AG10803 (cell line): ENCODE data around the gene MAK.
"Not testable (repeated sequence)": the region's sequence is repeated elsewhere in the genome, so short reads cannot be mapped to it uniquely, and the experiment has no call there.

Source experiments
- DNase-seq: peaks from one replicate; pipeline ENCODE4 v3.0.0; 2010; ENCODE audit warnings: low read depth
- H3K4me3 ChIP-seq: 2 replicates; pipeline ENCODE4 v1.5.1; 2011; ENCODE audit warnings: mild to moderate bottlenecking, low read length, control low read depth
- CTCF ChIP-seq: conservative IDR thresholded peaks from 2 replicates; pipeline ENCODE4 v1.5.1; 2011; ENCODE audit warnings: mild to moderate bottlenecking, low read length, control low read depth, inconsistent platforms

The MAK gene

GRCh38 chr6:10837995-10838793 lies at the start of gene MAK:
Gene MAK (minus strand): TSS chr6:10838539. CDS start chr6:10830648, 7,891 bp downstream.
- no peak for TF ChIP-seq CTCF
- peak within 1 kb of the TSS; percentile 66 for H3K4me3 ChIP-seq
- peak; percentile 48 for DNase-seq

GRCh38 chr6:10886691-10887502 lies 48.6 kb upstream of the MAK start, which contains the start of gene SYCP2L:
Gene SYCP2L (plus strand): TSS chr6:10887052. CDS start chr6:10887127, 75 bp downstream.
- DNase-seq: peak; percentile 28
- peak within 1 kb of the TSS; percentile 34 for H3K4me3 ChIP-seq
- TF ChIP-seq CTCF: no peak

- not testable (repeated sequence) for H3K4me3 ChIP-seq, DNase-seq
Observed at GRCh38 chr6:10886365-10886690, 48.0 kb upstream of the MAK start.

- H3K4me3 ChIP-seq: no peak overlapping the region
- TF ChIP-seq CTCF: no peak
- no peak for DNase-seq
Observed at GRCh38 chr6:10884245-10884972, 46.1 kb upstream of the MAK start.

- no peak overlapping the region for H3K4me3 ChIP-seq
- no peak for TF ChIP-seq CTCF
- no peak for DNase-seq
Observed at GRCh38 chr6:10883312-10884244, 45.2 kb upstream of the MAK start.

GRCh38 chr6:10882657-10883171 lies 44.4 kb upstream of the MAK start:
- DNase-seq: no peak
- TF ChIP-seq CTCF: no peak
- H3K4me3 ChIP-seq: no peak overlapping the region

- not testable (repeated sequence) for DNase-seq, H3K4me3 ChIP-seq
Observed at GRCh38 chr6:10882253-10882630, 43.9 kb upstream of the MAK start.
